ENCODE data around the gene B3GALT6.

Gene B3GALT6

DNA sequence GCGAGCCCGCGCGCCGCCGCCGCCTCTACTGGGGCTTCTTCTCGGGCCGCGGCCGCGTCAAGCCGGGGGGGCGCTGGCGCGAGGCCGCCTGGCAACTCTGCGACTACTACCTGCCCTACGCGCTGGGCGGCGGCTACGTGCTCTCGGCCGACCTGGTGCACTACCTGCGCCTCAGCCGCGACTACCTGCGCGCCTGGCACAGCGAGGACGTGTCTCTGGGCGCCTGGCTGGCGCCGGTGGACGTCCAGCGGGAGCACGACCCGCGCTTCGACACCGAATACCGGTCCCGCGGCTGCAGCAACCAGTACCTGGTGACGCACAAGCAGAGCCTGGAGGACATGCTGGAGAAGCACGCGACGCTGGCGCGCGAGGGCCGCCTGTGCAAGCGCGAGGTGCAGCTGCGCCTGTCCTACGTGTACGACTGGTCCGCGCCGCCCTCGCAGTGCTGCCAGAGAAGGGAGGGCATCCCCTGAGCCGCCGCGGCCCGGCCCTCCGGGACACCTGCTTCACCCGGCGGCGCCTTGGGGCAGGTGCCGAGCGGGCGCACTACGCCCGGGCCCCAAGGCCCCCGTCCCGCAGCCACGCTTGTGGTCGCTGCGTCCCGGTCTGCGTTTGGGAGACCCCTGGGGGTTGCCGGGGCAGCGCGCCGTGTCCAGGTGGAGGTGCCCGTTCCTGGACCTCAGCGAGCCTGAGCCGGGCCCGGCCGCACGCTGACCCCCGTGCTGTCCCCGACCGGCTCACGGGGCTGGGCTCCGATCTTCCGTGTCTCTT, 944 bp downstream of the B3GALT6 start:
- FAIRE-seq = no peak

DNA sequence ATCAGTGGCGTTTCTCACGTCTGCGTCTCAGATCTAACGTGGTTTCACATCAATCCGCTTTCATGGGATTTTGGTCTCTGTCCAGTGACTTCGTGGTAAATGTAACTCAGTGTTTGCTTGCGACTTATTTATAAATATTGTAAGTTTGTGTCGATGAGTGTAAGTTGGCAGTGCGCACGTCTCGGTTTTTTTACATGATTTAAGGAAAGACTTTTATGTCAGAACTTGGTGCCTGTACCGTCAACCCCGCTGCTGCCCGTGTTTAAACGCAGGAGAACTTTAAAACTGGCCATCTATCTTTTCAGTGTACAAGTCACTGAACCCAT, 1.5 kb downstream of the B3GALT6 start:
- no peak for FAIRE-seq

DNA sequence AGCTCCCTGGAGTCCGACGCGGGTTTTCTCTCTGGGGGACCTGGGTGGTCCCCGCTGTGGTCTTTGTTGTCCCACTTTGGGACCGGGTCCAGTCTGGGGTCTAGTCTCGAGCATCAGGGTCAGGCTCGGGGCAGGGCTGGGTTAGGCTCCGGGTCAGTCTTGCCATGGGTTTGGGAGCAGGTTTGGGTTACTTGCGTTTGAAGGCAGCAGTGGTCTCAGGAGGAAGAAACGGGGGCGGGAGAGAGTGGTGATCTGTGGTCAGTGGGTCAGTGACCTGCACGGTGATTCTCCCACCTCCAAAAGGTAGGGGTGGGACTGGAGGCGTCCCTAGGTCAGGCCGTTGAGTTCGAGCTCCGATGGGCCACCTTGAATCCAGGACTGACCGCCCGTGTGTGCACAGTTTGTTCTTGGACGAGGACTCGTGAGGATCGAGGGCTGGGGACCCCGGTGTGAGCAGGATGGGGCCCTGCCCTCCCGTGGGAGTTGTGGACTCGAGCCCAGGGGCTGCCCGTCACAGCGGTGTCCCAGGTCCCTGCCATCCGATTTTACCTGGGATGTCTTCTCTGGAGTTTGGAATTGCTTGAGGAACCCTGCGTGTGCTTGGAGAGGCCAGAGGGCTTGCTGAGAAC, 2.3 kb downstream of the B3GALT6 start:
- no peak for FAIRE-seq

DNA sequence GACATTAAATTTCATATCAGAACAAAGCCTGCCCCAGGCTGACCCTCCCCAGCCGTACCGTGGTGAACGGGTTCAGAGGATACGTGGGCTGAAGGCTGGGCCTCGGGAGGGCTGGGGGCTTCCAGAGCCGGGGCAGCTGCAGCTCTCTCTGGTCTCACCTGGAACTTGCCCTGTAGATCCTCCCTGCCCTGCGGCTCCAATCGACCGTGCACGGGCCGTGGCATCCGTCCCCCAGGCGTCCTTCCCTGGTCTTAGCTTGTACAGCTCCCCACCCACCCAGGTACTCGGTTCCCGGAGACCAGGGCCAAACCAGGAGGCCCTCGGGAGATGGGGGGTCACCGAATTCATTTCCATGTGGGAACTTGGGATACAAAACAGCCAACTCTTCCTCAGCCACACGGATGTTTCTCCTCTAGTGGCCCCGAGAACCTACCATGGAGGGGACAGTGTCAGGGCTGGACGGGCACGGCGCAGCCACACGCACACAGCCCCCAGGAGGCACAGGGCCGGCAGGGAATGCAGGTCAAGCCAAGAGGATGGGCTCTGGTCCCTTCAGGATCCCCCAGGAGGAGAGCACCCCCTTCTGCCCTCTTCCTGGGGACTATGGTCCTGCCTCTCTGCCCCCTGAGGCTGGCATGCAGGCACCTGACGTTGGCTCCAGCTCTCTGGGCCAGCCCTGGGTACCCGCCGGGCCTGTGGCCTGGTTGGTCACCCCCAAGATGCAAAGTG, 3.1 kb downstream of the B3GALT6 start:
- FAIRE-seq = no peak

DNA sequence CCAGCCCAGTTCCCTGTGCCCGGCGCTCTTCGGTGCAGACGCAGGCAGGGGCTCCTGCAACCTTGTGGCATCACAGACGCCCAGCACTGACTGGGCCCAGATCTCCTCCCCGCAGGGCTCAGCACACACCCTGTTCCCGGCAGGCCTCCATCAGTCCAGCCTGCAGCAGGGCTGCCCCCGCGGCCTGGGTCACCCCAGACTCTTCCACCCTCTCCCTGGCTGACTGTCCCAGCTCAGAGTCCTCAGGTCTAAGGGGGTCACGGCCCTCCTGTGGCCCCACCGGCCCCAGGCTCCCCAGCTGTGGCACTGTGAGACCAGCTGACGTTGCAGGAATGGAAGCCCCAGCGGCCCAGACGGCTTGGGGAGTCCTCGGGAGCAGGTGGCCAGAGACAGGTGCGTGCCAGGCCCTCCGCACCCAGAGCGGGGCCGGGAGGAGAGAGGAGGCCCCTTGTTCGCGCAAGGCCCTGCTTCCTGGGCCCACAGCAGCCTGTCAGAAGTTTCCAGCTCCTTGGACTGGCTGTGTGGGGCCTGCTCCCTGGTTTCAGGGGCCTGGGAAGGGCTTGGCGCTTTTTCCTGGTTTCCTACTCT, 4.2 kb downstream of the B3GALT6 start:
- FAIRE-seq = no peak

DNA sequence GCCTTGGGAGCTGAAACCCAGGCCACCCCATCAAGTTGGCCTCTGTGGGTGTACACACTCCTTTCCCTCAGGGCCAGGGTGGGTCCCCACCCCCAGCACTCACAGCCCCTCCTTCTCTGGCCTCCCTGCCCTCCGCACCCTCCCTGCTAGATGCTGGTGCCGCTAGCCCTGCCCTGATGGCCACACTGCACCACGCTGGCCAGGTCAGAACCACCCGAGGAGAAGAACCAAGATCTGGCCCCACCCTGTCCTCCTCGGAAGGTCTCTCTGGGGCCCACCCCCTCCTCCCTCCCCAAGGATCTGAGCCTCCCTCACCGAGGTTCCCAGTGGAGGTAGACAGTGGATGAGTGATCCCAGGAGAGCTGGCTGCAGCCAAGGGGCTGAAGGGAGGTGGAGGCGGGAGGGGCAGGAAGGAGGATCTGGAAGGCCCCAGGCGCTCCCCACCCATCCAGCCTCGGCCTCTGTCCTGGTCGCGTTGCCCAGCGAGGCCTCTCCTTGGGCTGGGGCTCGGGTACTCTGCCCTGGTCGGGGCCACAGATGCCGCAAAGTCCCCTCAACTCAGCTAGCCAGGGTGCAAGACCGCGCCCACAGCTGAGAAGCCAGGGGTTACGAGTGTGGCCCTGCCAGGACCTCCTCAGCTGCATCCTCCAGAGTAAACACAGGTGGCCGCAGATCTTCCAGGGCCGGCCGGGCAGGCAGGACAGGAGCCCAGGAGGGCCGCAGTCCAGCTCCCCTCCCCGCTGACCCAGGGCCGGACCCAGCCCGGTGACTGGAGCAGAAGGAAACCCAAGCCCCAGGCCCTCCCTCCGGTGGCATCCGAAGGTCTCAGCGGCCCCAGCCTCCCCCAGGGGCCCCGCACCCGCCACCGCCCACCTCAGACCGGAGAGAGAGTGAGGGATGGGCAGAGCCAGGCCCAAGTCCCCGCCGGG, 5.2 kb downstream of the B3GALT6 start:
- FAIRE-seq = no peak

DNA sequence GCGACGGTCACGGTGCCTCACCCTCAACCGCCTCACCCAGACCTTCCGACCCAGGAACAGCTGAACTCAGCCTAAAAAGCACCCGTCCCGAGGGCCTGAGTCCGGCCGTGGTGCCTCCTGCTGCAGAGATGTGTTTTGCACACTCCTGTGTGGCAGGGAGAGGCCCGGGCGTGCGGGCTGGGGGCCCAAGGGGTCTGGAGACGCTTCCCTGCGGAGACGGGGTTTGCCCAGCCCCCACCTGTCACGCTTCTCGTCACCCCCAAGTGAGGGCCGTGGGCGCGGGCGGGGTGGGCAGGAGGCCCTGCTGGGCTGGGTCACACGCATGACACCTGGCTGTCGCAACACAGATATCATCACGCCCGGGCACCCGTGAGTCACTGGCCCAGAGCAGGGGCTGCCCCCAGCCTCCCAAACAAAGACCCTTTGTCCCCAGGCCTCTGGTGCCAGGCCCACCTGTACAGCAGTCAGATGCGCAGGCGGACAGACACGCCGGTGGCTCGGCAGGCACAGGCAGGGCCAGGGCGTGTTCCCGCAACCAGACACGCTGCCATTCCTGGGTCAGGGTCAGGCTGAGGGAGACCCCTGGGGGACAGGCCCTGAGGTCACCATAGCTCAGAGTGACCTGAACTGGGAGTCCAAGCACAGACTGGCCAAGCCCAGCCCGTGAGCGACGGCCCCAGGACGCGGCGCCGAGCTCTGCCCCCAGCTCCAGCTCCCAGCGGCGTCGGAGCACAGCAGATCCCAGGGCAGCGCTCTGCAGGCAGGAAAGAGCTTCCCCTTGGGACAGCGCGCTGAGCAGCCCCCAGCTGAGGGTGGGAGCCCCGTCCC, 6.1 kb downstream of the B3GALT6 start:
- no peak for FAIRE-seq

DNA sequence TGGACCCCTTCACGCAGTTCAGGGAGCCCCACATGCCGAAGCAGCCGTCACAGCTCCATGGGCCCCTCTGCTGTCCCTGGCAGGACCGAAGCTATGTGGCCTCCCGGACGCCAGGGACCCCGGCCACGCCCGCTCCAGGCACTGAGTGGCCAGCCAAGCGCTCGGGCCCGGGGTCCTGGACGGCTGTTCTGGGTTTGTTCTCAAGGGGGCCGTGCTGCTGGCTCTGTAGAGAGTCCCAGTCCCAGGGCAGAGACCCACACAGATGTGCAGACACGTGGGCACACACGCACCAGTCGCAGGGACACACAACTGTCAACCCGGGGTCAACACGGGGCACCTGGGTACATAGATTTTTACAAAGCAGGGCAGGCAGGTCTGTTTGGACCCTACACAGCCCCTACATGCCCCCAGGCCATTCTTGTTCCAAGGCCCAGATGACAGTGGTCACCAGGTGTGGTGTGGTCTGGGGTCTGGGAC, 6.7 kb downstream of the B3GALT6 start:
- FAIRE-seq = no peak

DNA sequence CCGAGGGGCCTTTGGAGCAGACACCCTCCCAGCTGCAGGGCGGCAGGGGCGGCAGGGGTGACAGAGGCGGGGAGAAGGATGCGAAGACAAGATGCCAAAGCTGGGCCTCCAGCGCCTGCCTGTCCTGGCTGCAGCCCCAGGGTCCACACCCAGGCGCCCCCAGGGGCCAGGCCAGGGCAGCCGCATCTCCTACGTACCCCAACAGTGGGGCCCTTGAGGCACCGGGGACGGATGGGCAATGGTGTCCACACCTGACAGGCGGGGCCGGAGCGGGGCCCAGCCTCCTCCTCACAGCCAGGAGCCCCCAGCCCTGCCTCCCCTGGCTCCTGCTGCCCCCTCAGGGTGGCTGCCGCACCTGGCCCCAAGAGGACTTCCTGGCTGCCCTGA, 7.2 kb downstream of the B3GALT6 start:
- no peak for FAIRE-seq

DNA sequence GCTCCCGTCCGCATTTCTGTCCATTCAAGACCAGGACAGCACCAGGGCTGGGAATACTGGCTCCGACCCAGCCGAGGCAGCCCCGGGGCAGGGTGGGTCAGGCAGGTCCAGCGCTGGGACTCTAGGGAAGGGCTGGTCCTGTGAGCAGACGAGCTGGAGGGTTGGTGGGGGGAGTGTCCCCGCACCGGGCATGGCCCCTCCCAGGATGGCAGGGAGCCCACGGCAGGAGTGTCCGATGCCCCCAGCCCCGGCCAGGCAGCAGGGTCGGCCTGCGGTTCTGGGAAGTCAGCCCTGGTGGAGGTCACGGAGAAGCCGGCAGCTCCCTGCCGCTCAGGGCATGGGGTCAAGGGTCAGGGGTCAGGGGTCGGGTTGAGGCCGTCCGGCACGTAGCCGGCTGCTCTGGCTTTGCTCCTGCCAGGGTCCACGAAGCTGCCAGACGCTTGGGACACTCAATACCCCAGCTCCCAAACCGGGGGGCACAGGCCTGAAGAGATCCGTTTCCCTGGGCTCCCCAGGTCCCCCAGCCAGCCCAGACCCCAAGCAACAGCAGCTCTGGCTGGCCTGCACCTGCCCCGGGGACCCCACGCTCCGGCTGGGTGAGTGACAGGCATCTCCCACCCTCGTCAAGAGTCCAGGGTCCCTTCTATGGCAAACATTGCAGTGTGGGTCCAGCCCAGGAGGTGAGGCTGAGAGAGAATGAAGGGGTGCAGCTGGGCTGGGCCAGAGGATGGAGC, 7.7 kb downstream of the B3GALT6 start:
- FAIRE-seq = no peak

DNA sequence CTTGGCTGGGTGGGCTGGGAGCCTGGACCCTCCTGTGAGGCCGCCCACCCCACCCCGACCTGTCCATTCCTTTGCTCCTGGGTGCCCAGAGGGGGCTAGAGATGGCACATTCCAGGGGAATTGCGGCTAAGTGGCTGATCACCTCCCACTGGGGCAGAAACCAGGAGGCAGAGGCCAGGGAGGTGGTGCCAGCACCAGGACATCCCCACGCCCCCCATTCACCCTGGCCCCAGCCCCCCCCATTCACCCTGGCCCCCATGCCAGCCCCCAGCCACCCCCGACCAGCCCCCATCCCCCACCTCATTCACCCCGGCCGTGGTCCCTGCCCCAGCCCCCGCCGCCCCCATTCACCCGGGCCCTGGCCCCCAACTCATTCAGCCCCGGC, 8.3 kb downstream of the B3GALT6 start:
- no peak for FAIRE-seq

DNA sequence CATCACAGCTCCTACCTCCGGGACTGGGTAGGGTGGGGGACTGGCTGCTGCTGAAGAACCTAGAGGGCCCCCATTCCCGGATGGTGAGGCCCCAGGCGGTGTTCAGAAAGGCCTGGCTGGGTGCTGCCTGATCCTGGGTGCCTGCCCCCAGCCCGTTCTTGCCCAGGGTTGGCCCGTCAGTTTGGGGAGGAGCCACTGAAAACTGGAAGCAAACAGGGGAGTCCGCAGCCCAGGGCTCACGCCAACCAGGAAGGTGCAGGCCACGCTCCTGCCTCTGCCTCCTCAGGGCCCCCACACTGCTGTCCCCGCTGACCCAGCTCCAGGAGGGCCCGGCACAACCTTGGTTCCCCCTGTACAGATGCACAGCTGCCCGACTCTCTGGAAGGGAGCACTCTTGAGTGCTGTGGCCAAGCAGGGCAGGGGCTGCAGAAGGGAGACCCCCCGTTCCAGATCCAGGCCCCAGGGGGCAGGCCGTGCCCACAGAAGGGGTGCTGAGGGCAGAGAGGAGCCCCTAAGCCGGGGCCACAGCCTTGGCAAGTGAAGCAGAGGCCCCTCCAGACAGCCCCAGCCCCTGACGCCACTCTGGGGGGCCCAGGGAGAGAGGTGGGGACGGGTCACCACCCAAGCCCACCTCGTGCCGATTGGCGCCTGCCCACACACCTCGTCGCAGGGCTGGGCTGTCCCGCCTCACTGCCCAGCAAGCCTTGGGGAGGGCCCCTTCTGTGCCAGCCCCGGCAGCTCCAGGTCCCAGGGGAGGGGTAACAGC, 9.0 kb downstream of the B3GALT6 start:
- no peak for FAIRE-seq

DNA sequence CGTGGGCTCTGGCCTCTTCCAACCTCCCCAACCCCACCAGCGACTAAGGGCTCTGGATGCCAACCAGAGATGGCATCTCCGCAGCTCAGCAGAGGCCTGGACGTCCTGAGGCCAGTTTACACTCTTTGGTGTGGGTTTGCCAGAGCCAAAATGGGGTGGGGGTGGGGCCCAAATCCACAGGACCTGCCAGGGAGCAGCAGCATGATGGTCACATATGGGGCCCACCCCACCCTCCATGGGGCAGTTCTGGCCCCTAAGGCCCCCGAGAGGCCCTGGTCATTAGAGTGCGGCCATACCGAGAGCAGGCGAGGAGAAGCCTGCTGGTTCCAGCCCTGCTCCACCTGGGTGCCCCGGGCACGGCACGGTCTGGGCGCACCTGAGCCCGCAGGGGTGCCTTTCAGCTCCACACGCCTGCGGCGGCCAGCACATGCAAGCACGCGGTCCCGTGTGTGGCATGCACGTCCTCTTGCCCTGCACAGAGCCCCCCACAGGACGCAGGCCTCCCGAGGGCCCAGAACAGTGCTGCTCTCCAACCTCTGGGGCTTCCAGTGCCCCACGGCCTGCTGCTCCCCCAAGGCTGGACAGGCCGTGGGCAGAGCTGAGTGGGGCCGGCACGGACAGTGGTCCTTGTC, 9.7 kb downstream of the B3GALT6 start:
- FAIRE-seq = no peak

DNA sequence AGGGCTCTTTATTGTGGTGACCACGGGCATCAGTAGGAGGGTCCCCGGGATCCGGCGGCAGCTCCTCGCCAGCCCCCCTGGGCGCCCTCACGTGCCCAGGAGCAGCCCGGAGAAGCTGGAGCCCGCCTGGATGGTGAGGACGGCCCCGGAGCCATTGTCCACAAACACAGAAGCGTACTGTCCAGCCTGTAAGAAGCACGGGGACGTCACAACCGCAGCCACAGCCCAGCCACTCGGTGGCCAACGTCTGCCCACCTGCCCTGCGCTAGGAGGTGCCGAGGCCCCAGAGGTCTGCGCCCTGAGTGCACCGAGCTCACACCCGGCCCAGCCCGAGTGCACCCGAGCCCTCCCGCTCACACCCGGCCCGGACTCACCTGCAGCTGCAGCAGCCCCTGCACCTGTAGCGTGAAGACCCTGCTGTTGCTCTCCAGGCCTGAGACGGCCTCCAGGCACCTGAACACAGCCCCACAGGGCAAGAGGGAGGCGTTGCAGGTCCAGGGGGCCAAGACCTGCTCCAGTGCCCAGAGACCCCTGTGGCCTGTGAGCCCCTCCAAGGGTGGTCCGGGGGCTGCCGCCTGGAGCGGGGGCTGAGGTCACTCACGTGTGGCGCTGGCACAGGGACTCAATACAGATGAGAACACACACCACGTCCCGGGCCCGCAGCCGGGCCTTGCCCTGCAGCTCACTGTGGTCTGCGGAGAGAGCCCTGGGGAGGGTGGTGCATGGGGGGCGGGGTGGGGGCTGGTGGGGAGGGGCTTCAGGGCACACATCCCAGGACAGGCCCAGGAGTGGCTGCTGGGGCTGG, 10.6 kb downstream of the B3GALT6 start:
- FAIRE-seq = no peak

DNA sequence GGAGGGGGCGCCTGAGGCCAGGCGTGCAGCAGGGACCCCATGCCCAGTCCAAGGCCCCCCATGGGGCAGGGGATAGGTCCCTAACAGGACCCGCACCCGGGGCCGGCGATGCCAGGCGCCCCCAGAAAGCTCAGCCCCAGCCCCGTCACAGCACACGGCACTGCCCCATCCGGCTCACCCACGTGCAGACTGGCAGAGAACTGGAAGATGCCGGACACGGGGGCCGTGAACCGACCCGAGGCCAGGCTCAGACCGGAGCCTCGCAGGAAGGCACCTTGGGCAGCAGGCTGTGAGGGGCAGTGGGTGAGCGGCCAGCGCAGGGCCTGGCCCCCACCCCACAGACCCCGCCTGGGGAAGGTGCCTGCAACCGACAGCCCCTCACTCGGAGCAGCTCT, 11.2 kb downstream of the B3GALT6 start:
- FAIRE-seq = no peak

DNA sequence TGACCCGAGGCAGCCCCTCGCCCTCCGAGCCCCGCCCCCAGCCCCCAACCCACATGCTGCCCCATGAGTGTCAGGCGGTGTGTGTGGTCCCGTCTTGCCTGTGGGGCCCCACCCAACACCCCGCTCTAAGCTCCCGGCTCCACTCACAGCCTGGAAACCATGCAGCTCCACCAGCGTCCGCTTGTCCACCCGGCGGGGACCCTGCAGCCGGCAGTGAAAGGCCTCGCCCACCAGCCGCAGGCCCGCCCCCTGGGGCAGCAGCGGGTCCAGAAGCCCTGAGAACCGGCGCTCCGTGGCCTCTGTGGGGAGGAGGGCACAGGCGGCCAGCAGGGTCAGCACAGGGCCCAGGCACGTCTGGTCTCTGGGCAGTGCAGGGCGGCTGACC, 11.8 kb downstream of the B3GALT6 start:
- no peak for FAIRE-seq

DNA sequence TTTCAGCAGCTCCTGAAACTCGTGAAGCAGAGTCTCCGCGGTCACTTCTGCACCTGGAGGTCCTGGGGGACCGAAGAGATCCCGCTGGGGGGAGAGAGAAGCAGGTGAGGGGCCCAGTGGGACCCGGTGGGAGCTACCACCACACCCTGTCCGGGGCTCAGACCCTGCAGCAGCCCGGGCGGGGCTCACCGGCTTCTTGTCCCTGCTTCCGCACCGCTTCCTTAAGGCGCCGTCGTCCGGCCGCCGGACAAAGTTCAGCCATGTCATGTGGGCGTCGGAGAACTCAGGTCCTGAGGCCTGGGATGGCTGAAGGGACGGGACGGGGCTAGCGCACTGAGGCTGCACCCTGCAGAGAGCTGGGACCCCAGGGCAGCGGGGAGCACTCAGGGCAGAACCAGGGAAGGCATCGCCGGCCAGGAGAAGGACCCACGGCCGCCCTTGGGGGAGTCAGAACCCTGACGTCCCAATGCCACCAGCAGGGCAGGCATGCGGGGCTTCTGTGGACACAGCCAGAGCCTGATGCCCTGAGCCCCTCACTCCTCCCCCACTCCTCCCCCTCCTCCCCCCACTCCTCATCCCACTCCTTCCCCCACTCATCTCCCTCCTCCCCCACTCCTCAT, 12.3 kb downstream of the B3GALT6 start:
- FAIRE-seq = no peak

DNA sequence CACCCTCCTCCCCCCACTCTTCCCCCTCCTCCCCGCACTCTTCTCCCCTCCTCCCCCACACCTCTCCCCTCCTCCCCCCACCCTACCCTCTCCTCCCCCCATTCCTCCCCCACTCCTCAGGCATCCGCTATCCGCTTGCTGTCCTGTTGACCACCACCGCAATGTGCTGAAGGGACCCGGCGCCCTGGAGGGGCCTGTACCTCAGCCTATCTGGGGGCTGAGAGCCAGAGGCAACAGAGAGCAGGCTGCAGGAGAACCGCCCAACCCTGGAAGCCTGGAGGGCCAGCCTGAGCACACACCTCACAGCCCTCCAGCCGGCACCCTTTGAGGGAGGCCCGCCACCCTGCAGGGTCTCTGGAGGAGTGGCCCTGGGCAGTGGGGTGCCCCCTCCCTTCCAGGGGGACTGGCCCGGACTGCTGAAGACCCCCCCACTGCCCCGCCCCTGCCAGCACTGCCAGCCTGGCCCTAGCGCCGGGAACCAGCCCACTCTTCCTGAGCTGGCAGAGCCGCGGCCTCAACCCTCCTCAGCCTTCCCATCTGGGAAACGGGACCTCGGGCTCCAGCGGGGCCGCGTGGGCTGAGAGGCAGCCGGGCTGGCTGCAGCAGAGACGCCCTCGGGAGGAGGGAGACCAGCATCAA, 13.3 kb downstream of the B3GALT6 start:
- no peak for FAIRE-seq
